ENCODE results near the gene EIPR1.

- no peak for TF ChIP-seq PKNOX1 (IDR thresholded peaks at IDR 0.05)
- TF ChIP-seq, protein P1, sequence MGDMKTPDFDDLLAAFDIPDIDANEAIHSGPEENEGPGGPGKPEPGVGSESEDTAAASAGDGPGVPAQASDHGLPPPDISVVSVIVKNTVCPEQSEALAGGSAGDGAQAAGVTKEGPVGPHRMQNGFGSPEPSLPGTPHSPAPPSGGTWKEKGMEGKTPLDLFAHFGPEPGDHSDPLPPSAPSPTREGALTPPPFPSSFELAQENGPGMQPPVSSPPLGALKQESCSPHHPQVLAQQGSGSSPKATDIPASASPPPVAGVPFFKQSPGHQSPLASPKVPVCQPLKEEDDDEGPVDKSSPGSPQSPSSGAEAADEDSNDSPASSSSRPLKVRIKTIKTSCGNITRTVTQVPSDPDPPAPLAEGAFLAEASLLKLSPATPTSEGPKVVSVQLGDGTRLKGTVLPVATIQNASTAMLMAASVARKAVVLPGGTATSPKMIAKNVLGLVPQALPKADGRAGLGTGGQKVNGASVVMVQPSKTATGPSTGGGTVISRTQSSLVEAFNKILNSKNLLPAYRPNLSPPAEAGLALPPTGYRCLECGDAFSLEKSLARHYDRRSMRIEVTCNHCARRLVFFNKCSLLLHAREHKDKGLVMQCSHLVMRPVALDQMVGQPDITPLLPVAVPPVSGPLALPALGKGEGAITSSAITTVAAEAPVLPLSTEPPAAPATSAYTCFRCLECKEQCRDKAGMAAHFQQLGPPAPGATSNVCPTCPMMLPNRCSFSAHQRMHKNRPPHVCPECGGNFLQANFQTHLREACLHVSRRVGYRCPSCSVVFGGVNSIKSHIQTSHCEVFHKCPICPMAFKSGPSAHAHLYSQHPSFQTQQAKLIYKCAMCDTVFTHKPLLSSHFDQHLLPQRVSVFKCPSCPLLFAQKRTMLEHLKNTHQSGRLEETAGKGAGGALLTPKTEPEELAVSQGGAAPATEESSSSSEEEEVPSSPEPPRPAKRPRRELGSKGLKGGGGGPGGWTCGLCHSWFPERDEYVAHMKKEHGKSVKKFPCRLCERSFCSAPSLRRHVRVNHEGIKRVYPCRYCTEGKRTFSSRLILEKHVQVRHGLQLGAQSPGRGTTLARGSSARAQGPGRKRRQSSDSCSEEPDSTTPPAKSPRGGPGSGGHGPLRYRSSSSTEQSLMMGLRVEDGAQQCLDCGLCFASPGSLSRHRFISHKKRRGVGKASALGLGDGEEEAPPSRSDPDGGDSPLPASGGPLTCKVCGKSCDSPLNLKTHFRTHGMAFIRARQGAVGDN (IDR thresholded peaks at IDR 0.05): no peak
- no peak for TF ChIP-seq MLLT1 (IDR thresholded peaks at IDR 0.05)
- no peak for TF ChIP-seq YY1 (IDR thresholded peaks at IDR 0.05; ENCODE audit: low read depth, low read length)
- TF ChIP-seq CTCF (IDR thresholded peaks at IDR 0.05 in 2 of 3, conservative IDR thresholded peaks at IDR 0.05 in 1 of 3; ENCODE audit: control insufficient read depth in 2 of 3, extremely low read depth in 1 of 3, insufficient read depth in 1 of 3, low read depth in 3 of 3, low read length in 3 of 3): no peak
These were observed 22.6 kb downstream of the EIPR1 start for GRCh38 chr2:3354986-3355385.
